ENCODE measurements around the gene SCGB1C1. TPM values are rescaled to one million over a fixed set of nuclear protein-coding genes. Genes with fewer than 3 reads are reported as not detected.
"Not testable (repeated sequence)": the region's sequence is repeated elsewhere in the genome, so short reads cannot be mapped to it uniquely, and the experiment has no call there.

The SCGB1C1 gene
- total RNA-seq: not detected

DNA sequence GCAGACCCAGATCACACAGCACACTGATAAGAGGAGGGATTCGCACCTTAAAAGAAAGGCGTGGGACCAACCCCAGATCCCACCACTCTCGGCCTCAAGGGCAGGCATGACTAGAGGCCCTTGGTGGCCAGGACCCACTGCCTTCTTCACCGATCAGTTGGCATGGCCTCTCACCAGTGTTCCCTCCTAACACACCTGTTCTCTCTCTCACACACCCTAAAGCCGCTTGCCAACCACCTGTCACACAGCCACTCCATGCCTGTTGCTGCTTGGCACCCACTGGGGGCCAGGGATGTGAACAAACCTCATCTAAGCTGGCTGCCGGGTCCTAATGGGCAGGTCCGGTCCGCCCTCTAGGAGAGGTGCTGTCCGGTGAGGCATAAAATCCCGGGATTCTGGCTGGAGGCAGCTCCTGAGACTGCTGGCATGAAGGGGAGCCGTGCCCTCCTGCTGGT is at the start of gene SCGB1C1:
SCGB1C1 (plus strand) TSS at position 405 of the 455 bp plus-strand sequence; CDS start at position 427, 22 bp downstream.
- H3K4me3 Mint-ChIP-seq; CTCF ChIA-PET; H3K27ac Mint-ChIP-seq; POLR2A ChIA-PET; H3K27me3 Mint-ChIP-seq; H3K36me3 Mint-ChIP-seq (ENCODE audit: low read depth); H3K9me3 Mint-ChIP-seq; DNase-seq: not testable (repeated sequence)
- peaks cover 13% of the 10 kb centered on the region for H3K4me1 Mint-ChIP-seq

DNA sequence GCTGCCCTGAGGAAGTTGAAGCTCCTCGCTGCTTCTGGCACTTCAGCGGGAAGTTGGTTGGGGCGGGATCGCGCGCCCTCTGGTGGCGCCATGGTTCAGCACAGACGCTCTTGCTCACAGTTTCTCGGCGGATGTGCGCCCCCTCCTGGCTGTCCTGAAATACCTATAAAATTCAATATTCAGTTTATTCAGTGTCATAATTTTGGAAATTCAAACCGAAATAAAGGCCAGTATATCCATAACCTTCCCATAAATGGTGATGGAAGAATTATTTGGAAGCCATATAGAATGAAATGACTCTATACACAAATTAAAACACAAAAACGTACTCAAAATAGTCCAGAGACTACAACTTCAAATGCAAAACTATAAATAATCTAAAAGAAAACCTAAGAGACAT is 12.6 kb upstream of the SCGB1C1 start:
- H3K27ac Mint-ChIP-seq; H3K4me3 Mint-ChIP-seq; CTCF ChIA-PET; POLR2A ChIA-PET; H3K4me1 Mint-ChIP-seq; DNase-seq; H3K9me3 Mint-ChIP-seq; H3K36me3 Mint-ChIP-seq (ENCODE audit: low read depth); H3K27me3 Mint-ChIP-seq: not testable (repeated sequence)

DNA sequence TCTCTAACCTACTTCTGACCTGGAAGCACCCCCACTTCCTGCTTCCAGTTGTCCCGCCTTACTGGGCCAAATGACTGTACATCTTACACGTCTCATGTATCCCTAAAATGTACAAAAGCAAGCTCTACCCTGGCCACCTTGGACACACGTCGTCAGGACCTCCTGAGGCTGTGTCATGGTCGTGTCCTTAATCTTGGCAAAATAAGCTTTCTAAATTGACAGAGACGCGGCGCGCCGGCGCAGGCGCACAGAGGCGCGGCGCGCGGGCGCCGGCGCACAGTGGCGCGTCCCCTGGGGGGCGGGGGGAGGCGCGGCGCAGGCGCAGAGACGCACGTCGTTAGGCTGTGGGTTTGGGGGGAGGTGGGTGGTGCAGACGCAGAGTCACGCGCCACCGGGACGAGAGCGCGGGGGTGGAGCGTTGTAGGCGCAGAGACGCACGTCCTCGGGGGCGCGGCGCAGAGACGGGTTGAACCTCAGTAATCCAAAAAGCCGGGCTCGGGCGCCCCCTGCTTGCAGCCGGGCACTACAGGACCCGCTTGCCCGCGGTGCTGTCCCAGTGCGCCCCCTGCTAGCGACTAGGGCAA is 3.6 kb upstream of the SCGB1C1 start:
- H3K27me3 Mint-ChIP-seq; H3K27ac Mint-ChIP-seq; H3K36me3 Mint-ChIP-seq (ENCODE audit: low read depth); CTCF ChIA-PET; H3K9me3 Mint-ChIP-seq; H3K4me3 Mint-ChIP-seq; POLR2A ChIA-PET: not testable (repeated sequence)
- peak; percentile 14 for DNase-seq
- H3K4me1 Mint-ChIP-seq: peaks cover 13% of the 10 kb centered on the region

DNA sequence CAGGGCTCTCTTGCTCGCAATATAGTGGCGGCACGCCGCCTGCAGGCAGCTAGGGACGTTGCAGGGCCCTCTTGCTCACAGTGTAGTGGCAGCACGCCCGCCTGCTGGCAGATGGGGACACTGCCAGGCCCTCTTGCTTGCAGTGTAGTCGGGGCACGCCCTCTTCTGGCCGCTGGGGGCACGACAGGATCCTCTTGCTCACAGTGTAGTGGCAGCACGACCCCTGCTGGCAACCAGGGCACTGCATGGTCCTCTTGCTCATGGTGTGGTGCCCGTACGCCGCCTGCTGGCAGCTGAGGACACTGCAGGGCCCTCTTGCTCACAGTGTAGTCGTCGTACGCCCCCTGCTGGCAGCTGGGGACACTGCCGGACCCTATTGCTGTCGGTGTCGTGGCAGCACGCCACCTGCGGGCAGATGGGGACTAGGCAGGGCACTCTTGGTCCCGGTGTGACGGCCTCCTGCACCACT is 3.0 kb upstream of the SCGB1C1 start:
- H3K27ac Mint-ChIP-seq; H3K4me3 Mint-ChIP-seq; H3K9me3 Mint-ChIP-seq; H3K36me3 Mint-ChIP-seq (ENCODE audit: low read depth); H3K27me3 Mint-ChIP-seq; CTCF ChIA-PET: not testable (repeated sequence)
- DNase-seq: peak; percentile 70
- peaks cover 13% of the 10 kb centered on the region for H3K4me1 Mint-ChIP-seq
- POLR2A ChIA-PET: interaction anchor here (0.7 kb wide), 1 partner anchor 16 kb away, joined by 3 read pairs; no protein-coding TSS in a partner anchor

DNA sequence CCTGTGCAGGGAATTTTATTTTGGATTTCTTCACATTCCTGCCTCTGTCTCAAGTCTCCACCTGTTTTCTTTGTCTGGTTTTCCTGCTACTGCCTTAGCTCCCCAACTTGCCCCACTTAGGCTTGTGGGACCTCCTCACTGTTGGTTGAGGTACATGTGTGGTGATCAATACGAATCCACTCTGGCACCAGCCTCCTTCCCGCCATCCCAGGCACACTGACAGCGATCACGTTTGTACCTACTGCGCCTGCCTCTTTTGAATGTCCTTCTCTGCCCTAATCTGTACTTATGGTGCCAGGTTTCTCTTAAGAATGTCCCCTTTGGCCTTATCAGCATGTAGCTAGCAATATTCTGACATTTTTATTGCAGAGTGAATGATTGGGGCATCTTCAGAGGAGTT is 2.3 kb upstream of the SCGB1C1 start:
- peak; percentile 15 for DNase-seq
- H3K9me3 Mint-ChIP-seq; H3K27me3 Mint-ChIP-seq; H3K27ac Mint-ChIP-seq; H3K4me3 Mint-ChIP-seq; CTCF ChIA-PET; H3K36me3 Mint-ChIP-seq (ENCODE audit: low read depth): not testable (repeated sequence)
- POLR2A ChIA-PET: interaction anchor here (0.7 kb wide), 1 partner anchor 16 kb away, joined by 3 read pairs; no protein-coding TSS in a partner anchor
- peaks cover 13% of the 10 kb centered on the region for H3K4me1 Mint-ChIP-seq

DNA sequence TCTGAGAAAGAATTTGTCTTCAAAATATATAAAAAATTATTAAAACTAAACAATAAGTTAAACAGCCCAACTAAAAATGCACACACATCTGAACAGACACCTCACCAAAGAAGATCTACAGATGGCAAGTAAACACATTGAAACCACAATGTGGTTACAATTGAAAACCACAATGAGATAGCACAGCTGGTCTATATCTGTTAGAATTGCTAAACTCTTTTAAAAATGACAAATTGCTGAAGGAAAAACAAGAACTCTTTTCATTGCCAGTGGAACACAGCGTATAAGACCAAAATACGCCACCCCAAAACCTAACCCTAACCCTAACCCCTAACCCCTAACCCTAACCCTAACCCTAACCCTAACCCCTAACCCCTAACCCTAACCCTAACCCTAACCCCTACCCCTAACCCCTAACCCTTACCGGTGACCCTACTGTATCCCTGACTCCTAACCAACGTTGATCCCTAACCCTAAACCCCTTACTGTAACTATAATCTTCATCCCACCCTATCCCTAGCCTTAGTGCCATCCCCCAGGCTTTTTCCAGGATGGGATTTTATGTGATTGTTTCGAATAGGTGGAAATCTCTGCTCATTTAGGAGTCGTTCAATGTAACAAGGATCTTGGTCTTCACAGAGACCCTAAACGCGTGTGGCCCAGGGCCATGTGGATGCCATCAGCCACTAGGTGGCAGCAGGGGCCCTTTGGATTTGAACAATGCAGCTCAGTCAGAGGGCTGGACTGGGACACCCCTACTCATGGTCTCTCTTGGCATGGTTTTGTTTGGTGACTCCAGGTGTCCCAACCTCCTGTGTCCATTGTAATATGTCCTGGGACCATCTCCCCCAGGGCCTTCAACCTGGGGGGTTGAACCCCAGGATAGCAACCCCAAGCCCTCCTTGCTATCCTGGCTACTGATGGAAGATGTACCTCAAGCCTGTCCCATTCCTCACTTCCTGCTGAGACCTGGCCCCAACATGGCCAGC is 1.1 kb upstream of the SCGB1C1 start:
- CTCF ChIA-PET, H3K27ac Mint-ChIP-seq: not testable (repeated sequence)

DNA sequence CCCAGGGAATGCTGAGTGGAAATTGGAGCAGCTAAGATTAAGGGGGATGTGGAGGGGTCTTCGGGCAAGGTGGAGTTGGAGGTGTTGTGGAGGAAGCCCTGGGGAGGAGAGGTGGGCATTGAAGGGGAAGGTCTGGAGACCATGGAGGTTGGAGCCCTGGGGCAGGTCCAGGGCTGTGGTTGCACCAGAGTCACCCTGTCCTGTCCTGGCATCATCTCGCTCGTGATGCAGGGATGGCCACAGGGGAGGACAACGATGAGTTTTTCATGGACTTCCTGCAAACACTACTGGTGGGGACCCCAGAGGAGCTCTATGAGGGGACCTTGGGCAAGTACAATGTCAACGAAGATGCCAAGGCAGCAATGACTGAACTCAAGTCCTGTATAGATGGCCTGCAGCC is 603 bp downstream of the SCGB1C1 start:
- H3K27ac Mint-ChIP-seq; H3K36me3 Mint-ChIP-seq (ENCODE audit: low read depth); H3K4me3 Mint-ChIP-seq; CTCF ChIA-PET; H3K27me3 Mint-ChIP-seq; POLR2A ChIA-PET; H3K9me3 Mint-ChIP-seq: not testable (repeated sequence)
- DNase-seq: peak; percentile 16
- H3K4me1 Mint-ChIP-seq: peaks cover 13% of the 10 kb centered on the region

More for the DNA sequence above, 1.1 kb upstream of the SCGB1C1 start:
- DNase-seq: peak; percentile 47
- H3K4me1 Mint-ChIP-seq: peaks cover 13% of the 10 kb centered on the region
- POLR2A ChIA-PET; H3K4me3 Mint-ChIP-seq; H3K9me3 Mint-ChIP-seq; H3K27me3 Mint-ChIP-seq; H3K36me3 Mint-ChIP-seq (ENCODE audit: low read depth): not testable (repeated sequence)

DNA sequence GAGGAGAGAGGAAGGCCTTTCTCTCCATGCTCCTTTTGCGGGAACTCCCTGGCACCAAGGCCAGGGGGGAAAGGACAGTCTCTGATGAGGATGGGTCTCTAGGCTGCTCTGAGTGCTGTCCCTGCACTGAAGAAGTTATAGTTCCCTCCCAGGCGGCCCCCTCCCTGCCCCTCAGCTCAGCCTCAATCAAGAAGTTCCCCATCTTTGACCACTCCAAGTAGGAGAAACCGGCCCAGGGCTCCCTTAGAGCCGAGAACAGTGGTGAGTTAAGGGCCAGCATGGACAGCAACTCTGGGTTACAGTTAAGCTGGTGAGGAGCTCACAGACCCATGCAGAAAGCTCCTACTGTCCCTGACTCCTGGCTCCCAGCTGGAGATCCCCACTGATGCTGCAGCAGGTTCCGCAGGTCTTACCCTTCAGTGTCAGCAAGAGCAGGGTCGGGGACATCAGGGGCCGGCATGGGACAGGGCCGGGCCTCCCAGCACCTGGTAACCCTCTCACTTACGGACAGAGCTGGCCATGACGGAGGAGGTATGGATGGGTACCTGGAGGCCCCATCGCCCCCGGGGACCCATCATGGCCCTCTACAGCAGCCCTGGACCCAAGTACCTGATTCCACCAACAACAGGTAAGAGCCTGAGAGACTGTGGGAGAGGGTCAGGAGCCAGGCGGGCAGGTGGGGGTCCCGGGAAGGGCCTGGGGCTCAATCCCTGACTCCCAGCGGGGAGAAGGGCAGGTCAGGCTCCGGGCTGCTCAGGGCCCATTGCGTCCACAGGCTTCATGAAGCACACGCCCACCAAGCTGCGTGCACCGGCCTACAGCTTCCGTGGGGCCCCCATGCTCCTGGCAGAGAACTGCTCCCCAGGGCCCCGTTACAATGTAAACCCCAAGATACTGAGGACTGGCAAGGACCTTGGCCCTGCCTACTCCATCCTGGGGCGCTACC is 4.2 kb downstream of the SCGB1C1 start:
- ChIA-PET POLR2A (interaction anchor here (1.6 kb wide), 1 partner anchor 10 kb away, joined by 8 read pairs; the partner anchor contains the start of genes BET1L and RIC8A), CTCF (no interaction called here)
- no peaks in the 10 kb centered on the region for H3K27me3 Mint-ChIP-seq

DNA sequence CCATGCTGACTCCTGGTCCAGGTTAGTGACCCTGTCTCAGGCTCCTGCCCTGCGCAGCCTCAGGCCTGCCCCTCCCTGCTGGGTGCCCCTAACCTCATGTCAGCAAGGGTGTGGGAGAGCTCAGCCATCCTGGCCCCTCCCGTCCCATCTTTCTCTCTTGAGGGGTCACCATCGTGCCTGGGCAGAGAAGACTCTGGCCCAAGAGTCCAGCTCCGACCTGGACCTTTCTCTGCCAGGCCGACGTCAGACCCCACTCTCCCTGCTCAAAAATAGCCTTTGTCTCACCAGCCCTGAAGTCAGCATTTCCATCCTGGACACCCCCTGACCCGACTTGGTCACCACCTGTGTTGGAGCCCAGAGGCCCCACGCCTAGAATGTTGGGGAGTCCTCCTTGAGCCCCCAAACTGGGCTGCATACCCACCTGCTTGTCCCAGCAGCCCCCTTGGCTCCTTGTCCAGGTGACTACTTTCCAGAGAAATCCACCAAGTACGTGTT is 4.9 kb downstream of the SCGB1C1 start:
- Mint-ChIP-seq H3K4me3 (no peak overlapping the region), H3K36me3 (ENCODE audit: low read depth) (no peaks in the 10 kb centered on the region), H3K4me1 (peaks cover 20% of the 10 kb centered on the region), H3K9me3 (no peaks in the 10 kb centered on the region), H3K27me3 (no peaks in the 10 kb centered on the region), H3K27ac (no peak overlapping the region)
- POLR2A ChIA-PET: interaction anchor here (1.6 kb wide), 1 partner anchor 9 kb away, joined by 8 read pairs; the partner anchor contains the start of genes BET1L and RIC8A
- CTCF ChIA-PET: no interaction called here
- DNase-seq: peak; percentile 12

More for the DNA sequence above, 4.2 kb downstream of the SCGB1C1 start:
- peaks cover 15% of the 10 kb centered on the region for H3K4me1 Mint-ChIP-seq
- H3K4me3 Mint-ChIP-seq: no peak overlapping the region
- peak; percentile 14 for DNase-seq
- no peaks in the 10 kb centered on the region for H3K9me3 Mint-ChIP-seq
- no peaks in the 10 kb centered on the region for H3K36me3 Mint-ChIP-seq (ENCODE audit: low read depth)
- no peak overlapping the region for H3K27ac Mint-ChIP-seq

DNA sequence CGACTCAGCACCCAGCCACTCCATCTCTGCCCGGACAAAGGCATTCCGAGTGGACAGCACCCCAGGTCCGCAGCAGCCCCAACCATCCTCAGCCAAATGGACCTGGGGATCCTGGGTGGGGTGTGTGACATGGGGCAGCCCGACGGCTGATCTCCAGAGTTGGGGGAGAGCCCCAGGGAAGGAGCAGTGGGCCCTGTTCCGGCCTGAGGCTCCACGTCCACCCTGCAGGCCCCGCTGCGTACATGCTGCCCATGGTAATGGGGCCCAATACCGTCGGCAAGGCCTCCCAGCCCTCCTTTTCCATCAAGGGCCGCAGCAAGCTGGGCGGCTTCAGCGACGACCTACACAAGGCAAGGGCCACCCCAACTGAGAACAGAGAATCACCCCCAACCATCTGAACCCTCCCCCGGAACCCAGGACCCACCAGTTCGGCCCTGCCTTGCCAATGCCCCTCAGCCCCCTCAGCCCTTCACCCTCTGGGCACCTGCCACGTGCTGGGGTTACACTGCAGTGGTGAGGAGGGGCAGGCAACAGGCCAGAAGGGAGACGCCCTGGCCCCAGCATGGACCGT is 5.4 kb downstream of the SCGB1C1 start:
- peaks cover 2% of the 10 kb centered on the region for H3K36me3 Mint-ChIP-seq (ENCODE audit: low read depth)
- H3K27ac Mint-ChIP-seq: no peak overlapping the region
- H3K9me3 Mint-ChIP-seq: no peaks in the 10 kb centered on the region
- ChIA-PET CTCF (no interaction called here), POLR2A (interaction anchor here (1.6 kb wide), 1 partner anchor 8 kb away, joined by 8 read pairs; the partner anchor contains the start of genes BET1L and RIC8A)
- H3K4me1 Mint-ChIP-seq: peaks cover 25% of the 10 kb centered on the region
- H3K4me3 Mint-ChIP-seq: no peak overlapping the region
- no peaks in the 10 kb centered on the region for H3K27me3 Mint-ChIP-seq
- peak; percentile 11 for DNase-seq

DNA sequence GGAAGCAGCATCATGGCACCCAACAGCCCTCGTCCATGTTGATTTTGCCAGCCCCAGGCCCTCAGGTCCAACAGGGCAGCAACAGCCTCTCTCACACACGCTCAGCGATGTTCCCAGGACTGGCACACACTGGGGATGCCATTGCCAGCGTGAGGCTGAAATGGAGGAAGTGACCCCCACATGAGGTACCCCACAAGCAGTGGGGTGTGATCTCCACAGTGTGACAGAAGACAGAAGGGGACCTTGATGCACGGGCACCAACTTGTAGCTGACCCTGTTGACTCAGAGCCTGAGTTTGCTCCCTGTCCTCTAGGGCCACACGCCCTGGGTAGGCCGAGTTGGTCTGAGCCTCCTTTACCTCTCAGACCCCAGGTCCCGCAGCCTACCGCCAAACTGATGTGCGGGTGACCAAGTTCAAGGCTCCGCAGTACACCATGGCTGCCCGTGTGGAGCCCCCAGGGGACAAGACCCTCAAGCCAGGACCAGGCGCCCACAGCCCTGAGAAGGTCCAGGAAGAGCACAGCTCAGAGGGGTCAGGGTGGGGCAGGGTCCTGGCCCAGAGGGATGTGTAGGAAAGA is 6.2 kb downstream of the SCGB1C1 start:
- CTCF ChIA-PET: no interaction called here
- POLR2A ChIA-PET: no interaction called here

DNA sequence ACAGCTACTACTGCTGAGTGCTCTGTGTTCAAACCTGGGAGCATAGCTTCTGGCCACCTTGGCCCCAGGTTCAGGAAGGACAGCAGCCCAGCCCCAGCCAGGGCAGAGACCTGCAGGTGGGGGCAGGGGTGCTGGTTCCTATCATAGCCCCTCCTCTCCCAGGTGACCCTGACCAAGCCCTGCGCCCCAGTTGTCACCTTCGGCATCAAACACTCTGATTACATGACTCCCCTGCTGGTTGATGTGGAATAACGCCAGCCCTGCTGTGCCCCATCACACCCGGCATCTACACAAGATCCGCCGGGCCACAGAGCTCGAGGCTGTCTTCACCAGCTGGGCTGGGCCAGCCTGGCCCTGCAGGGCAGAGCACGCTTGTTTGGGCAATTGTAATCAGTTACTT is 6.9 kb downstream of the SCGB1C1 start:
- H3K27ac Mint-ChIP-seq: no peak overlapping the region
- H3K9me3 Mint-ChIP-seq: no peaks in the 10 kb centered on the region
- ChIA-PET CTCF (no interaction called here), POLR2A (no interaction called here)
- H3K27me3 Mint-ChIP-seq: no peaks in the 10 kb centered on the region
- DNase-seq: peak; percentile 16
- no peak overlapping the region for H3K4me3 Mint-ChIP-seq
- peaks cover 10% of the 10 kb centered on the region for H3K36me3 Mint-ChIP-seq (ENCODE audit: low read depth)
- H3K4me1 Mint-ChIP-seq: peaks cover 35% of the 10 kb centered on the region

More for the DNA sequence above, 6.2 kb downstream of the SCGB1C1 start:
- Mint-ChIP-seq H3K27ac (no peak overlapping the region), H3K36me3 (ENCODE audit: low read depth) (peaks cover 9% of the 10 kb centered on the region), H3K4me3 (no peak overlapping the region), H3K27me3 (no peaks in the 10 kb centered on the region), H3K4me1 (peaks cover 32% of the 10 kb centered on the region), H3K9me3 (no peaks in the 10 kb centered on the region)
- peak; percentile 14 for DNase-seq

Data from activated CD4-positive, alpha-beta memory T cell treated with anti-CD3 and anti-CD28 coated beads, Interleukin-2, amount 10 ng/mL, durations not matched to agents 7 days and 5 days (primary cell).